Midbrain (tissue), 1 donor: Measurements from ENCODE around the gene GLI3.

Source experiments
- DNase-seq: peaks from one replicate; lab custom pipeline; 2025; lab: John Stamatoyannopoulos, UW

The GLI3 gene

DNA sequence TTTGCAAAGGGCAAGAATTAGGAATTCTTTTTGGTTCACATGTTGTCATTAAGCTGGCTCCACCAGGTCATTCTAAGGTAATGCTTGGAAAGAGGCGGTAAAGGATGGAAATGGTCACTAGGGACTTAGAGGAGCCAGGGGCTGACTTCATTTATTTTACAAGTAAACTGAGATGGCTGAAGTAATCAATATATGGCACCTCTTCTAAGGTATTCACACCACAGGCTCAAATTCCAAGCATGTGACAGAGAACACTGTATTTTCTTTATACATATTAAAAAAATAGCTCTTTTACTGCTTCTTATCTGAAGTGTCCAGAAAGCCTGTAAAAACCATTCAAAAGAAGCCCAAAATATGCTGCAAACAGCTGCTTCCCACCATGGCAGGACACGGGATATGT, 239.0 kb downstream of the GLI3 start:
- DNase-seq, result no peak

DNA sequence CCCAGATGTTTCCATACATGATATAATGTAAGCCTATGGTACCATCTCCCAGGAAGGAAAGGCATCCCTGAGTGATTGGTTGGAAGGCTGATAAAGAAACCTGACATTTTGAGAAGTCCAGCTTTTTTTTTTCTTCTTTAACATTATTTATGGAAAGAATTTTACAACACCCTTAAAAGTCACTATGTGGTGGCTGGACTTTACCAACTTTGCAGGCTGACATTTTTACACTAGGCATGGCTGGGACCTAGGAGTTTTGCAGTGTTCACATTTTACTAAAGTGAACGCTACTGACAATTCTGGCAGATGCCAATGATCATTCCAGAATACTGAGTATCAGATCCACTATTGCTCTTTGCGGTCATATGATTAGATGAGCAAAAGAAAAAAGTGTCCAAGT, 239.9 kb downstream of the GLI3 start:
- DNase-seq, result no peak

DNA sequence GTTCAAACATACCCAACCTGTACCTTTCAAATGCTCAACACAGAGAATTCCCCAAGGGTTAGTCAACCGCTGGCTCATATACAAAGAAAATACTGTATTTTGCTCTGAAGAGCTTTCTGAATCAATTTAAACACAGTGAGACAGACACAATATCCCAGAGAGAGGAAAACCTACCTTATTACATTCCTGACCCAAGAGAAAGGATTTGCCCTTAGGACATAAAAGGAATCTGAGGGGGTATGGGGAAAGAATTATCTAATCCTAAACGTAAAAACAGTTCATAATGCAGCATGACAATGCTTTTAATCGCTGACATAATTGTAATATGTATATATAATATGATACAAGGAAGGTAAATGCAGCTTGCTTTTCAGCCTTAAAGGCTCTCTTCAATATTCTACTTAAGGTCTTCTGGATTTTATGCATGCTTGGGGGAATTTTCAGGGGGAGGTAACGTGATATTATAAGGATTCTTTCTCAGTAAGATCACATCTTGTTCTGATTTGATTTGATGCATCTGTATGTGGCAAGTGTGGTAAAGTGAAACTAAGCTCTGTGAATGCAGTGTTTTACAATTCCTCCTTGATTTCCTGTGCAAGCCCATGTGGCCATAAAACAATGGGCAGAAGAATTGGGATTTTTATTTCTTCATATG, 240.5 kb downstream of the GLI3 start:
- no peak for DNase-seq

- DNase-seq, result no peak
These were observed 241.3 kb downstream of the GLI3 start for GRCh38 chr7:41995632-41996271.

DNA sequence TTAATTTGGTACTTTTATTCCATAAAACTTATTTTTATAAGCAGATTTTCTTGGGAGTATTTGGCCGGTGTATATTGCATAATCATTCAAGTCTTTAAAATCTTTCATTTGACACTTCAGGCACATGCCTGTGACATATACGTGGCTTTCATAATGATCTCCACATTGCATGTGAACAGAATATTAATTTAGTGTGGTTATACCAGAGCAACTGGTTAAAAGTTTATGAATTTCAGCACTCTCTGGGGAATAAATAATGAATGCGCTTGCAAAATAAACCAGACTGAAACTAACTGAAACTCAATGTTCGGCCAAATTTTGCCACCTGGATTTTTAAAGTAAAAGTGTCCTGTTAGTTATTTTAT, 242.3 kb downstream of the GLI3 start:
- DNase-seq, result no peak

DNA sequence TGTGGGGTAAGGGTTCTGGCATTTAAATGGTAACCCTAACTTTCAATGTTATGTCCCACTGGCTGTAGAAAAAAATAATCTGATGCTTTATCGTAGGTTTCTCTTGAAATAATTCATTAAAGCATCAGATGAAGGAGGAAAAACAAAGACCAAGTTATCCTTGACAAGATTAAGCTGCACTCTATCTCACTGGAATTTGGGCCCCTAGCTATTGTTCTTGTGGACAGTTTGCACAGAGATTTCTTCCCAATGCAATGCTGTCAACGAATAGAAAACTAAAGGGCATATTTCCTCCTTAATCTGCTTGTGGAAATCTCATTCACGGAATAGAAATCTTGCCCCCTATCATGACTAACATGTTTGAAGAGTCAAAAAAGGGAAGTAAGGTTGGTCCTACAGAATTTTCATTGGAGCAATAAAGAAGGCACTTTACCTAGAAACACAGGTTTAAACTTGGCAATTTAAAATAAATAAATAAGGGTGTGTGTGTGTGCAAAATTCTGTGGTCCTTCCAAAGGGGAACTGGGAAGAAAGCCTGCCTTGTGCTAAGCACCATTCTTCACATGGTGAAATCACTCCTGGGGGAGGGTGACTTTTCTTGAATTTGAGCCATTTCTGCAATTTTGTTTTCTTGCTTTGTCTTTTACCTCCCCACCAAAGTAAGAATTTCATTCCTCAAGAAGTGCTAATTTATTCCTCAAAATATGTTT, 242.8 kb downstream of the GLI3 start:
- DNase-seq, result no peak

GRCh38 chr7:41992881-41993867, 243.8 kb downstream of the GLI3 start:
- DNase-seq, result no peak

DNA sequence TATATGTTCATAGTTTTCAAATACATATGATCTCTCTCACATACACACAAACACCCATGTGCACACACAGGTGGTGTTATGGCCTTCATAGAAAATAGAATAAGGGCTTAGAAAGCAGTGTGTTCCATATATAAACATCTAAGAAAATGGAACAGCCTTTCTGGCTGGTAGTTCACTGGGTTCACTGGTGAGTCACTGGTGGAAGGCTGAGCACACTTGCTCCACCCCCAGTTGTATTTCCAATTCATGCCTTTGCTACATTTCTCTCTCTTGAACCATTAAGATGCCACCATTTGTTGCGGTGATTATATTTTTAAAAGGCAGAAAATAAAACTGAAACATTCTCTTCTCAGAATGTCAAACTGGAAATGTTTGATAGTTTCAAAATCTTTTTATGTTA, 252.1 kb downstream of the GLI3 start:
- no peak for DNase-seq

DNA sequence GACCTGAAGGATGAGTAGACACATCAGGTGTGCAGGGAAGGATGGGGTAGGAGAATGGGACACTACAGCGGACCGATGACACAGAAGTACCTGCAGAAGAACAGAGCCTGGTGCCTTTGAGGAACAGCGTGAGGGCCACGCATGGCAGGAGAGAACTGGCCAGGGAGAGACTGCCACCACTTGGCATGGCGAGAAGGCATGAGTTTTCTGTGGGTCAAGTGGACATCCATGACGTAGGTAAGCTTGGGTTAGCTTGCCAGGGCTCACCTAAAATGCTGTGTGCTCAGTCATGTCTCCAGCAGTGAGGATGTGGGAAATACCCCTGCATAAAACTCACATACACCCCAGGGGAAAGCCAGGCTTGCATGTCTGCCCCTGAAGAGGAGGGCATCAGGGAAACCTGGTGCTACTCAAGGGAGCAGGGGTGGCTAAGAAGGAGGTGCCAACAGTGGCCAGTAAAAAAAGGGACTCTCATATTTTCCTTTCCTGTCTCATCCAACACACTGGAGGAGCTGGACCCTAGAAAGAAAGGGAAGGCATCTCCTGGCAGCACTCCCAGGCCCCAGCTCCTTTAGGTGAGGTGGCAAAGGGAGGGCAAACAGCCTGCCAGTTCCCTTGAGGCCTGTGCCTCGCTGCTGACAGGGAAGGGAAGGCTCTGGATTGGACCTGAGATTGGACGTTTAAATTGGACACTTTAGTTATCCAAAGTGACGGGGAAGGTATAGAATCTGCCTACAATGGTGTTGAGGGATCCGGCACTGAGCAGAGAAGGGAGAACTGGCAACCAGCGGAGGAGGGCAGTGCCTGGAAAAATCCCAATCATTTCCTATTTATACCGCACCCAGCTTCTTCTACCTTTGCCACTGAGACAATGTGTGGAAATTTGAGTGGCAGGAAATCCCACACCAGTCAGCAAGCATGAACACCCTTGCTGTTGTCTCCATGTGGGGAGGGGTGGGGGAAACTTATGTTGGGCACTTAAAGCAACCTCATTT, 255.7 kb downstream of the GLI3 start:
- DNase-seq, result no peak

GRCh38 chr7:41979834-41980307, 257.1 kb downstream of the GLI3 start:
- peak; percentile 19 for DNase-seq

- DNase-seq, result no peak
These were observed 258.2 kb downstream of the GLI3 start for GRCh38 chr7:41978858-41979257.

- no peak for DNase-seq
These were observed 259.3 kb downstream of the GLI3 start for GRCh38 chr7:41977661-41978060.

DNA sequence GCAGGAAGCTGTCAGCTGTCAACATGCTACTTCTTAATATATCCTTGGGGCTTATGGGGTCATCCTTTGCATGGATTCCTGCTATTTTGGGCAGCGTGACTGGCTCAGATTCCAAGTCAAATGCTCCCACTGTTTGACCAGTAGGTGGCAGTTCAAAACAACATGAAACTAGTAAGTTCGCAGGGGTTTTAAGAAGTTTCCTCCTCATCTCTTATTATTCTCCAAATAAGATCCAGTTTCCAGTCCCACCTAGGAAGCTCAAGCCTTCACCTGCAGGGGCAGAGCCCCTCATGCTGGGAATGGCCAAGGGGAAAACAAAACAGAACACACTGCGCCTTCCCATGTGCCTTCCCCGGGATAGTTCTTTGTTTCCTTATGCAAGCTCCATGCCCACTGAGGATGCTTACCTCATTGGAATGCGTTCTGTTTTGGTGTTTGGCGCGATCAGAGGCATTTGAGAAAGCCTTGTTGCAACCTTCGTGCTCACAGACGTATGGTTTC, 259.8 kb downstream of the GLI3 start:
- DNase-seq, result peak; percentile 73

DNA sequence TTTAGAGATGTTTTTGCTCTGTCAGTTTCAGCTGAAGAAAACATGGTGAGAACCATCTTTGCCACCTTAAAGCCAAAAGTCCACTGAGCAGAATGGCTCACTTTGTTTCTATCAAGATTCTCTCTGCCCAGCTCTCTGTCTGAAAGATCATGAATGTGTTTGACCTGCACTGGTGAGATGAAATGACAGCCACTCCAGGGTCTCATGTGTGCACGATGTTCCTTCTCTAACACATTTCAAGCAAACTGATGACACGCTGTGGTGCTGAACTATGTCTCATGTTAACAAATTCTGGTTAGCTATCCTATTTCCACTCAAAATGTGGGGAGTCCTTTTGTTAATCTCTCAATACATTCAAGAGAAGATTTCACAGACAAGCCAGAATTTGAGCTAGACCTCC, 260.6 kb downstream of the GLI3 start:
- DNase-seq, result no peak

DNA sequence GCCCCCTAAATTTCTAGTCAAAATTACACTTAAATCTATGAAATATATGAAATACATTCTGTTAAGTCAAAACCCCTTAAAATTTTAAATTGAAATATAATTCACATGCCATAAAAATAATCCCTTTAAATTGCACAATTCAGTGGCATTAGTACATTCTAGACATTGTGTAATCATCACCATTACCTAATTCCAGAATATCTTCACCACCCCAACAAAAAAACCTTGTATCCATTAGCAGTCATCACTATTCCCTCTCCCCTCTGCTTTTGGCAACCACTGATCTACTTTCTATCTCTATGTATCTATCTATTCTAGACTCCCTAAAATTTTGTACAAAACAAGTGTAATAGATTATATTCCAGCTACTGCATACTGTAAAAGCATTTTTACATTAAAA, 261.2 kb downstream of the GLI3 start:
- no peak for DNase-seq

- DNase-seq, result no peak
These were observed 262.0 kb downstream of the GLI3 start for GRCh38 chr7:41974870-41975557.

DNA sequence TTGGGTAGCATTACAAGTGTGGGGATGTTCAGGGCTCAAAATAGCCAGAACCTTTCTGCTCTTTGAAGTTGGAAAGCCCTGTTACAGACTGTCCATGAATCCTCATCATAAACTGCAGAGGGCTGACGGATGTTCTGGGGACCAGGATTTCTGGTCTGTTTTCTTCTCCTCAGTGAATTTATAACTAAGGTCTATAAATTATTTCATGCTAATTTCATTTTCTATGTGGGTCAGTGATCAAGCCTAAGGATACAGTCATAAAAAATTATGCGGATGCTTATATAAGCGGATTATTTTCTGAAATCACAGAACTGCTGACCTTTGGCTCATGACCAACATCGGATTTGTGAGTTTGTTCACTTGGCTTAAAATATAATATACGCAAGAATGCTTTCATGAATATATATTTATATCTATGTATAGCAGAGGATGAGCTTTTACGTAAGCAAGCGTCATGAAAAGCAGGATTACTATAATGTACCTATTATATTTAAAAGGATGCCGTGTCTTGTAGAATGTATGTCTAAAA, 263.7 kb downstream of the GLI3 start:
- DNase-seq, result no peak

DNA sequence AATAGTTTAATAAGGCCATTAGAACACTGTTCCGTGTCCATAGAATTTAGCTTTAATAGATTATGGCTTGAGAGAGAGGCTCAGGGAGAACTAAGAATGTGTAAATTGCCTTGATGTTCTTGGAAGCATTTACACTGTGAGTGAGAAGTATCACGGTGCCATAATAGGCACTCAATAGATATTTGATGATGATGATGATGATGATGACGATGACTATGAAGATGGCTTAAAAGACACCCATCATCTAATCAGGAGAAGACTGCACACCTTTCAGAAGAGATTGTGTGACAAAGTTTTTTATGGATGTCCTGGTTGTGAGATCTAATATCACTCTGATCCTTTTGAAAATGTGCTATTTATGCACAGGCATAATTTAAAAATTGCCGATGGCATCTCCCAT, 264.2 kb downstream of the GLI3 start:
- DNase-seq, result no peak

- no peak for DNase-seq
These were observed 264.7 kb downstream of the GLI3 start for GRCh38 chr7:41972270-41972669.
